Measurements from ENCODE around the gene HMX1. TPM values are rescaled to one million over a fixed set of nuclear protein-coding genes. Genes with fewer than 3 reads are reported as not detected.

HMX1 gene
- total RNA-seq, 1 donor from 2014 or later = not detected

GRCh38 chr4:8848507-8849265, 23.0 kb downstream of the HMX1 start:
- no peak overlapping the region for H3K4me3 ChIP-seq
- H3K27ac ChIP-seq (replicated peaks) = no peak overlapping the region
- peaks cover 4% of the 10 kb centered on the region for H3K36me3 ChIP-seq
- peaks cover 99% of the 10 kb centered on the region for H3K27me3 ChIP-seq (ENCODE audit: low read depth)
- intact Hi-C loops (cut with micrococcal nuclease) = no loop called here
- H3K9me3 ChIP-seq (replicated peaks) = peaks cover 19% of the 10 kb centered on the region
- TF ChIP-seq CTCF (IDR thresholded peaks at IDR 0.05; ENCODE audit: borderline replicate concordance) = no peak
- no peak for DNase-seq
- no peaks in the 10 kb centered on the region for H3K4me1 ChIP-seq

- Histone ChIP-seq H3K4me1 (no peaks in the 10 kb centered on the region), H3K36me3 (peaks cover 3% of the 10 kb centered on the region), H3K4me3 (no peak overlapping the region), H3K27me3 (ENCODE audit: low read depth) (peaks cover 93% of the 10 kb centered on the region), H3K27ac (replicated peaks) (no peak overlapping the region), H3K9me3 (replicated peaks) (peaks cover 22% of the 10 kb centered on the region)
- no peak for DNase-seq
- intact Hi-C loops (cut with micrococcal nuclease) = no loop called here
- no peak for TF ChIP-seq CTCF (IDR thresholded peaks at IDR 0.05; ENCODE audit: borderline replicate concordance)
These were observed 23.9 kb downstream of the HMX1 start for GRCh38 chr4:8847764-8848163.

- Histone ChIP-seq H3K4me3 (no peak overlapping the region), H3K27me3 (ENCODE audit: low read depth) (peaks cover 89% of the 10 kb centered on the region), H3K36me3 (no peaks in the 10 kb centered on the region), H3K9me3 (replicated peaks) (peaks cover 18% of the 10 kb centered on the region), H3K4me1 (no peaks in the 10 kb centered on the region), H3K27ac (replicated peaks) (no peak overlapping the region)
- no peak for TF ChIP-seq CTCF (IDR thresholded peaks at IDR 0.05; ENCODE audit: borderline replicate concordance)
- DNase-seq = no peak
- intact Hi-C loops (cut with micrococcal nuclease) = no loop called here
These were observed 24.3 kb downstream of the HMX1 start for GRCh38 chr4:8847331-8847730.

- TF ChIP-seq CTCF (IDR thresholded peaks at IDR 0.05; ENCODE audit: borderline replicate concordance) = no peak
- no peaks in the 10 kb centered on the region for H3K4me1 ChIP-seq
- no peaks in the 10 kb centered on the region for H3K36me3 ChIP-seq
- H3K27ac ChIP-seq (replicated peaks) = no peak overlapping the region
- H3K9me3 ChIP-seq (replicated peaks) = peaks cover 14% of the 10 kb centered on the region
- H3K4me3 ChIP-seq = no peak overlapping the region
- DNase-seq = no peak
- intact Hi-C loops (cut with micrococcal nuclease) = no loop called here
- peaks cover 84% of the 10 kb centered on the region for H3K27me3 ChIP-seq (ENCODE audit: low read depth)
These were observed 24.8 kb downstream of the HMX1 start for GRCh38 chr4:8846826-8847225.

- Histone ChIP-seq H3K4me3 (no peak overlapping the region), H3K9me3 (replicated peaks) (peaks cover 14% of the 10 kb centered on the region), H3K27ac (replicated peaks) (no peak overlapping the region), H3K4me1 (no peaks in the 10 kb centered on the region), H3K36me3 (no peaks in the 10 kb centered on the region), H3K27me3 (ENCODE audit: low read depth) (peaks cover 82% of the 10 kb centered on the region)
- intact Hi-C loops (cut with micrococcal nuclease) = no loop called here
- no peak for DNase-seq
- TF ChIP-seq CTCF (IDR thresholded peaks at IDR 0.05; ENCODE audit: borderline replicate concordance) = no peak
These were observed 25.5 kb downstream of the HMX1 start for GRCh38 chr4:8846046-8846720.
